Activated T-cell treated with anti-CD3 and anti-CD28 coated beads, Interleukin-2, amount 50 U/mL, for 48 hours (primary cell): ENCODE measurements around the gene GJB3.
"Not testable (repeated sequence)": the region's sequence is repeated elsewhere in the genome, so short reads cannot be mapped to it uniquely, and the experiment has no call there.

Experiments used
- DNase-seq, 2 experiments: peaks; one replicate each; pipeline ENCODE4 v3.0.0-alpha.2; 2020

Gene GJB3

DNA sequence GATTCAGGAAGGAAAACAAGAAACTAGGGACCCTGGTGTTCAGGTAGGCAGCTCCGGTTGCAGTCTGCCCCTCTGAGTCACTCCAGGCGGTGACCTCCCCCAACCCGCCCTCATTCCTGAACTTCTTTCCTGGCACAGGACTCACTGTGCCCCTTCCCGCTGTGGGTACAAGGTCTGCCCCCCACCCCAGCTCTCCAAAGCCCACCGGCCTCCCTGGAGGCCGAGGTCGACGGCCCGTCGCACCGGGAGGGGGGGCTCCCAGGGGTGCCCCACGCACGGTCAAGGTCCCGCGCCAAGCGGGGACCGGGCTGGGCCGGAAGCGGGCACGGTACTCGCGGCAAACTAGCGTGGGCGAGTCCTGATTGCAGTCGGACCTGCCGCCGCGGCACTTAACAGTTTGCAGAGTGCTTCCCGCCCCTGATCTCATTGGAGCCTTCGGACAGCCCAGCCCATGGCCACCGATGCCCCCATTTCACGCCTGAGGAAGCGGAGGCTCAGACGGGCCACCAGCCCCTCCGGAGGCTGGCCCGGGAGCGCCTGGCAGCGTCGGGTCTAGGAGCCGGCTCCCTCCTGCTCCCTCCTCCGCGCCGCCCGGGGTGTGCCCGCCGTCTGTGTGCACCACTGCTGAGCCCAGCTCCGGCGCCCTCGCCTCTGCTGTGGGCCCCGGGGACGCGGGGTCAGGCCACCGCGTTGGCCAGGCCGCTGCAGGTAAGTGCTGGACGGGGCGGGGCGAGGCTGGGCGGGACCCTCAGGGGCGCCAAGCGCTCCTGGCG lies at the start of gene GJB3:
GJB3 (plus strand) TSS at position 144 of the 773 bp plus-strand sequence. CDS start 3,549 bp downstream, outside the sequence.
- DNase-seq, result no peak

GRCh38 chr1:34732831-34733230 lies 48.2 kb upstream of the GJB3 start:
- not testable (repeated sequence) for DNase-seq

GRCh38 chr1:34736692-34737091 lies 44.3 kb upstream of the GJB3 start:
- DNase-seq, result no peak

DNA sequence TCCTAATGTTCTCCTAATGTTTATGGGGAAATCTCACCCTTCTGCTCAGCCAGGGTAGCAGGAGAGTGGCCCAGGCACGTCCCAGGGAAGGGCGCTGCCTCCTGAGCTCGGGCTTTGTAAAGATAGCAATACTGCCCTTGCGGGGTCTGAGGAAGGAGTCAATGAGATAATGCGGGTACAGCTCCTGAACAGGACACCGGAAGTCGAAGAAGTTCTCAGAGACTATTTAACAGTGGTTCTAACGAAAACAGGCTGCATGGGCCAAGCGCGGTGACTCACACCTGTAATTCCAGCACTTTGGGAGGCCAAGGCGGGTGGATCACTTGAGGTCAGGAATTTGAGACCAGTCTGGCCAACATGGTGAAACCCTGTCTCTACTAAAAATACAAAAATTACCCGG lies 43.8 kb upstream of the GJB3 start:
- not testable (repeated sequence) for DNase-seq

DNA sequence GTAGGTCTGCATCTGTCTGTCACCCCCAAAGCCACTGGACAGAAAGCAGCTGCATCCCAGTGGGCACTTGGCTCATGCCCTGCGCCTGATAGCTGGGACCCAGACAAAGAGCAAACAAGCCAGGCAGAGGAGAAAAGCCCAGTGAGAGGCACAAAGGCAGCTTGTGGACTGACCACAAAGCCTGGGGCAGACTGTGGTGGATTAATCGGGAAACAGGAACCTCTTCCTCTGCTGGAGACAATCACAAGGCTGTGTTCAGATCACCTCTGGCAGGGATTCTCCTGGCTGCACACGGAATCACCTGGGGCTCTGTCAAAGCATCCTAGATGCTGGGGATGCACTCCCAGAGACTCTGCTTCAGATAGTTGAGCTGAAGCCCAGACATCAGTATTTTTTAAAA lies 41.4 kb upstream of the GJB3 start:
- DNase-seq, result no peak

GRCh38 chr1:34740161-34740868 lies 40.7 kb upstream of the GJB3 start:
- no peak for DNase-seq

DNA sequence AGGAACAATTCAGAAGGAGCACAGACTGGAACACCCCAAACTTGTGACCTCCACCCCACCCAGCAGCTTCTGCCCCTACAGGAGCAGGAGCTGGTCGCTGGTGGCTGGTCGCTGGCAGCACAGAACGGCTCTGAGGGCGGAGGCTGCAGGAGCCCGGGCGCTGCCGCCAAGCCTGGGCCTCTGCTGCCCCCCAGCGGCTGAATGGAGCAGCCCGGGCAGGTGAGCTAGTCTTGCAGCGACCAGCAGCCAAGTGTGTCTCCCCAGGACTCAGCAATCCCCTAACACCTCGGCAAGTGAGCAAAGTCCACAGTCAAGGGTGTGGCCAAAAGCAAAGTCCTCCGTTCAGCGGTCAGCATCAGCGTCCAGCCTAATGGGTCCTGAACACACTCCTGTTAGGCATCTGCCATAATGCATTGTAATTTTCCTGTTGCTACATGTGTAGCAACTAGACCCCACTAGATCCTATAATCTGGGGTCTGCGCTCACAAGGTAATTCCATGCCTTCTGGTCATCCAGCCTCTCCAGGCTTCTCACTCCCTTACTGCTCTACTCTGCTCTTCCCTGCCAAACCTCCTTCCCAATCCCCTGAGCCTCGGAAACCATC lies 38.2 kb upstream of the GJB3 start:
- DNase-seq, result peak; percentile 88 to 91

GRCh38 chr1:34743775-34744174 lies 37.2 kb upstream of the GJB3 start:
- no peak for DNase-seq

- no peak for DNase-seq
Observed at GRCh38 chr1:34744851-34745250, 36.2 kb upstream of the GJB3 start.

DNA sequence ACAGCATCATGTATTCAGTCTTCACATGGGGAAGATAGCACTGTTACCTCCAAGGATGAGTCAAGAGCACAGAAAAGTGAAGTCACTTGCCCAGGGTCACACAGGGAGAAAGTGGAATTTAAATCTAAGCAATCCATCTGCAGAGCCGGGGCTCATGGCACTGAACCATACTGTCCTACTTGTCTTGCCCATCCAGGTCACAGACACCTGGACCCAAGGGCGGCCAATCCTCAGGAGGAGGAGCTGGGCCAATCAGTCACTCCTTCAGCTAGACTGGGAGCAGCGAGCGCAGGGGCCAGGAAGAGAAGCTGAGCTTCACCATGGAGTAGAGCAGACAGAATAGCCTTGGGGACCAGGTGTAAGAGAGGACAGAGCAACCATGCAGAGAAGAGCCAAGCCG lies 35.3 kb upstream of the GJB3 start:
- no peak for DNase-seq

DNA sequence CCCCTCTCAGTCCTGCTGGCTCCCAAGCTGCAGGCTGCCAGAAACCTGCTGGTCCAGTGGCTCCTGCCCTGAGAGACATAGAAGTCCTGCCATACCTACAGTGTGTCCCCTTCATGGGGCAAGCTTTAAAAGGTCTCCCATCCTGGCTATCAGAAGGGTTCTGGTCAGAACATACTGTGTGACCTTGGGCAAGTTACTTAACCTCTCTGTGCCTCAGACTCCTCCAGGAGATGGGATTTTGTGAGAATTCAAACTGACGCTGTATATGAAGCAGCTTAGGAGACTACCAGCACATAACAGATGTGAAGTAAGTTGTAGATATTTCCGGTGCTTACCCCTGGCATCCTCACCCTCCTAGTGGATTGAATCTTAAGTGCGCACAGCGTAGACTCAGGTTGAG lies 34.9 kb upstream of the GJB3 start:
- no peak for DNase-seq

GRCh38 chr1:34746785-34747637 lies 34.0 kb upstream of the GJB3 start:
- no peak for DNase-seq

DNA sequence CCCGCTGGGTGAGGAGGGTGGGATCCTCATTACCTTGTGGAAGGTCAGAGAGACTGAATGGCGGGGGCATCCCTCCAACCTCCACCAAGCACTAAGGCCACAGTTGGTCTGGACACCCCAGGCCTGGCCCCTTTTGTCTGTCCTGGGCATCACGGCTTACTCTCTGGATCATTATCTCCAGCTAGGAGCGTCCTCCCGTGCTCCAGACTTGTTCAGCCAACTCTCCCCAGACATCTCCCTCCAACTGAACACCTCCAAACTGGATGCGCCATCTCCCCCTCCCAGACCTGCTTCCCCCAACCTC lies 33.4 kb upstream of the GJB3 start:
- no peak for DNase-seq

GRCh38 chr1:34749992-34750391 lies 31.0 kb upstream of the GJB3 start:
- DNase-seq, result no peak

DNA sequence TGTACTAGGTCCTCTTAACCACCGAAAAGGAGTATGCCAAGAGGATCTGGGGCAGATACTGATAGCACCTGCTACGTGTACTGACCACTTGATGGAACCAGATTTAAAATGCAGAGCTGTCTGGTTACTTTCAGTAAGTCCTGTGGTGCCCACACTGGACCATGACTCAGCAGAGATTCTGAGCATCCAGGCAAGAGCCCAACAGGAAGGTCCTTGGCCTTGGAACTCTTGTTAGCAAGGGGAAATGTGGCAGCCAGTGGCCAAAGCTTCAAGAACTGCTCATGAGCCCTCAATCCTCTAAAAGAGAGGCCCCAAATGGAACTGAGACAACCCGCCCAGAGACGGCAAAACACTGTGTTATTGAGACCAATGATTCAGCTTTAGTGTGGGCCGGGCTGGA lies 30.4 kb upstream of the GJB3 start:
- DNase-seq, result no peak

GRCh38 chr1:34753163-34753562 lies 27.9 kb upstream of the GJB3 start:
- DNase-seq, result no peak

DNA sequence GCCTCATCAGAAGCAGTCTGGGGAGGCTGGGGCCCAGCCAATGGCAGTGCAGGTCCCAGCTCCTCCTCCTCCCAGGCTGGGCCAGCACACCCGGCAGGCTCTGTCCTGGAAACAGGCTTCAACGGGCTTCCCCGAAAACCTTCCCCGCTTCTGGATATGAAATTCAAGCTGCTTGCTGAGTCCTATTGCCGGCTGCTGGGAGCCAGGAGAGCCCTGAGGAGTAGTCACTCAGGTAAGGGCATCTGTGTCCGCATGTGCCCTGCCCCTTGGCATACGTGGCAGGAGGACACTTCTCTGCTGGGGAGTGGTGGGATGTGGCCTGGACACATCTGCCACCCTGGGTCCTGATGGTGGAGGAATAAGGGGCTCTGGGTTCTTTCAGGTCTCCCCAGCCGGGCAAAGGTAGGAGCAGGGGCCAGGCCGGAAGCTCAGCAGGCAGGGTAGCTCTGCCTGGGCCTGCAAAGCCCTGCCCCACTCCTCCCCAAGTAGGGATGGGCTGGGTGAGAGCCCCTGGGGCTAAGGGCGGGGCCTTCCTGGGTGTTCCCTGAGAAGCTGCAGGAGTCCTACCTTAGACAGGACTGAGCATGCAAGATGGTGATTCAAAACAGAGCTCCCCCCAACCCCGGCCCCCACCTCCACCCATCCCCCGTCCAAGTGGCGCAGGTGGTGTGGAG lies 25.9 kb upstream of the GJB3 start, which contains the start of gene GJB5:
GJB5 (plus strand) TSS at position 84 of the 674 bp plus-strand sequence. CDS start 2,284 bp downstream, outside the sequence.
- DNase-seq, result no peak

- DNase-seq, result no peak
Observed at GRCh38 chr1:34755961-34756360, 25.1 kb upstream of the GJB3 start.

GRCh38 chr1:34757386-34757785 lies 23.6 kb upstream of the GJB3 start:
- no peak for DNase-seq

- no peak for DNase-seq
Observed at GRCh38 chr1:34758751-34759150, 22.3 kb upstream of the GJB3 start.

DNA sequence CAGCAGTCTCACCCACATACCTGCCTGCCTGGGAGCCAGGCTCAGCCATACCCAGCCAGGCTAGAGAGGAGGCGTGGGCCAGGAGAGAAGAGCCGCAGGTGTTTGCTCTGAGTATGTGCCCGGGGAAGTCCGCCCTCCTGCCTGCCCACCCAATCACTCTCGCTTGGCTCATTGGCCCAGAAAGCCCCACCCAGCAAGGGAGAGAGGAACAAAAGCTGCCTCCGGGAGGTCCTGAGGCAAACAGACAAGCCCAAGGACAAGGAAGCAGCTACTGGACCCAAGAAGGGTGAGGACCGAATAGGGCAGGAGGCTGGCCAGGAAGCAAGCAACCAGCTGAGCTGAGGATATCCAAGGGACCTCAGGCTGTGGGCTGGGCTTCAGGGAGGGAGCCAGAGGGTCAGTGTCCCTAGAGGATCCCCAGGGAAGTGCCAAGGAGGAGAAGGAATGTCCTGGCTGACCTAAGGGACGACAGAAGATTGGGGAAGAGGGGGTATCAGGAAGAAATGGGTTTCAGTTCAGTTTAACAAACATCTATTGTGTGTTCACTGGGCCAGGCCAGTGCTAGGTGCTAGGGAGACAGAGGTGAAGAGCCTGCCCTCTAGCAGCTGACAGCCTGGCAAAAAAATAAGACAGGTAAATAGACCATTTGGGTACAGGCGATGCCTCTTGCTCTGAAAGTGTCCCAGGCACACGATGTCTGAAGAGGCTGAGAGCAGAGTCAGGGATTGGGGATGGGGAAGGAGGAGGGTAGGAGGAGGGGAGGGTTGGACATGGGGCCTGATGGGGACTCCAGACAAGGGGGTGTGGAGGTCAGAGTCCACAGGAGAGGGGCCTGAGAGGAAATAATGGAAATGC lies 21.3 kb upstream of the GJB3 start, which contains the start of gene GJB4:
GJB4 (plus strand) TSS at position 238 of the 855 bp plus-strand sequence. CDS start 1,515 bp downstream, outside the sequence.
- DNase-seq, result no peak
